OCI-LY1 (cell line): Measurements from ENCODE around the gene IPO4.

Experiments
- H2AFZ ChIP-seq: fragments of 200-600 bp; sonication (generic), shearing (Covaris generic); 2 replicates; pipeline ENCODE4 v1.6.0; 2014; ENCODE audit warnings: antibody characterized with exemption, mild to moderate bottlenecking, low read length
- H3F3A ChIP-seq: fragments of 200-600 bp; sonication (generic), shearing (Covaris generic); 2 replicates; pipeline ENCODE4 v1.6.0; 2014; ENCODE audit warnings: mild to moderate bottlenecking, antibody characterized with exemption, low read length, moderate library complexity; ENCODE audit not compliant: insufficient read depth
- H3K27ac ChIP-seq: fragments of 200-600 bp; sonication (generic); 2 replicates; pipeline ENCODE4 v1.5.1; 2014; ENCODE audit warnings: low read length, mixed run types, mild to moderate bottlenecking, low read depth; ENCODE audit not compliant: poor library complexity, severe bottlenecking
- H3K27me3 ChIP-seq: fragments of 200-600 bp; sonication (generic); 2 replicates; pipeline ENCODE4 v1.6.0; 2014; ENCODE audit warnings: antibody characterized with exemption, mild to moderate bottlenecking, low read length, moderate library complexity; ENCODE audit not compliant: insufficient read depth
- H3K36me3 ChIP-seq: fragments of 200-600 bp; sonication (generic); 2 replicates; pipeline ENCODE4 v1.6.1; 2014; ENCODE audit warnings: mild to moderate bottlenecking, antibody characterized with exemption, low read length, moderate library complexity, mixed read lengths; ENCODE audit not compliant: insufficient read depth
- H3K4me1 ChIP-seq: fragments of 200-600 bp; sonication (generic); 2 replicates; pipeline ENCODE4 v1.5.1; 2014; ENCODE audit warnings: mild to moderate bottlenecking, low read length, moderate library complexity; ENCODE audit not compliant: insufficient read depth, severe bottlenecking
- H3K4me2 ChIP-seq: fragments of 200-600 bp; sonication (generic), shearing (Covaris generic); 2 replicates; pipeline ENCODE4 v1.6.1; 2014; ENCODE audit warnings: low read length
- H3K4me3 ChIP-seq: fragments of 200-600 bp; sonication (generic); 2 replicates; pipeline ENCODE4 v1.5.1; 2014; ENCODE audit warnings: low read length, low read depth, mild to moderate bottlenecking, mixed read lengths; ENCODE audit not compliant: poor library complexity, severe bottlenecking
- H3K79me2 ChIP-seq: fragments of 200-600 bp; shearing (Covaris generic); 2 replicates; pipeline ENCODE4 v1.6.1; 2016; ENCODE audit warnings: mixed run types, low read length, mixed read lengths; ENCODE audit not compliant: insufficient read depth
- H3K9ac ChIP-seq: fragments of 200-600 bp; sonication (generic), shearing (Covaris generic); 2 replicates; pipeline ENCODE4 v1.6.1; 2014; ENCODE audit warnings: mild to moderate bottlenecking, low read length, mixed read lengths
- H3K9me2 ChIP-seq: fragments of 200-600 bp; sonication (generic), shearing (Covaris generic); 2 replicates; pipeline ENCODE4 v1.6.1; 2014; ENCODE audit warnings: low read depth, mild to moderate bottlenecking, low read length, mixed read lengths
- H3K9me3 ChIP-seq: fragments of 200-600 bp; shearing (Covaris generic); 2 replicates; pipeline ENCODE4 v1.6.1; 2014; ENCODE audit warnings: low read length, mixed read lengths
- H4K20me1 ChIP-seq: fragments of 200-600 bp; sonication (generic), shearing (Covaris generic); 2 replicates; pipeline ENCODE4 v1.6.0; 2016; ENCODE audit warnings: mild to moderate bottlenecking, low read length; ENCODE audit not compliant: insufficient read depth
- CTCF ChIP-seq: fragments of 200-600 bp; sonication (generic), shearing (Covaris generic); IDR thresholded peaks from 2 replicates; pipeline ENCODE4 v1.5.1; 2017; ENCODE audit warnings: mild to moderate bottlenecking, antibody characterized with exemption, low read length, moderate library complexity, mixed read lengths
- EZH2 ChIP-seq: fragments of 200-600 bp; sonication (generic), shearing (Covaris generic); IDR thresholded peaks from 2 replicates; pipeline ENCODE4 v1.8.0; 2017; ENCODE audit warnings: borderline replicate concordance, mixed run types, mild to moderate bottlenecking, antibody characterized with exemption, low read length, moderate library complexity, mixed read lengths

IPO4 gene

GRCh38 chr14:24145219-24145618 lies 43.4 kb downstream of the IPO4 start:
- peaks cover 42% of the 10 kb centered on the region for H3K36me3 ChIP-seq
- TF ChIP-seq CTCF, result no peak
- no peak for TF ChIP-seq EZH2
- no peaks in the 10 kb centered on the region for H3K9me2 ChIP-seq
- peaks cover 28% of the 10 kb centered on the region for H3K4me1 ChIP-seq
- peak overlapping the region; percentile 99; the same call in 1 of the 2 replicates for H3K9ac ChIP-seq
- peak overlapping the region; percentile 98 for H3K4me2 ChIP-seq
- H4K20me1 ChIP-seq, result no peaks in the 10 kb centered on the region
- H3K79me2 ChIP-seq, result peaks cover 13% of the 10 kb centered on the region
- H2AFZ ChIP-seq, result no peak overlapping the region
- no peaks in the 10 kb centered on the region for H3K27me3 ChIP-seq
- no peaks in the 10 kb centered on the region for H3K9me3 ChIP-seq
- no peak overlapping the region for H3K27ac ChIP-seq
- no peaks in the 10 kb centered on the region for H3F3A ChIP-seq
- H3K4me3 ChIP-seq, result peak overlapping the region; percentile 97

- Histone ChIP-seq H3F3A (no peaks in the 10 kb centered on the region), H3K9ac (no peak overlapping the region), H3K4me2 (no peak overlapping the region), H3K9me2 (no peaks in the 10 kb centered on the region), H4K20me1 (no peaks in the 10 kb centered on the region), H3K27me3 (no peaks in the 10 kb centered on the region), H2AFZ (no peak overlapping the region), H3K4me3 (no peak overlapping the region), H3K9me3 (no peaks in the 10 kb centered on the region), H3K36me3 (peaks cover 38% of the 10 kb centered on the region), H3K4me1 (peaks cover 33% of the 10 kb centered on the region), H3K27ac (no peak overlapping the region), H3K79me2 (peaks cover 19% of the 10 kb centered on the region)
- TF ChIP-seq CTCF, result no peak
- no peak for TF ChIP-seq EZH2
Observed at GRCh38 chr14:24144451-24144850, 44.2 kb downstream of the IPO4 start.

GRCh38 chr14:24143511-24143910 lies 45.1 kb downstream of the IPO4 start:
- no peaks in the 10 kb centered on the region for H4K20me1 ChIP-seq
- no peak overlapping the region for H2AFZ ChIP-seq
- TF ChIP-seq EZH2 (no peak), CTCF (no peak)
- H3K9me2 ChIP-seq, result no peaks in the 10 kb centered on the region
- no peaks in the 10 kb centered on the region for H3F3A ChIP-seq
- no peaks in the 10 kb centered on the region for H3K27me3 ChIP-seq
- no peaks in the 10 kb centered on the region for H3K9me3 ChIP-seq
- H3K4me2 ChIP-seq, result no peak overlapping the region
- no peak overlapping the region for H3K9ac ChIP-seq
- no peak overlapping the region for H3K4me3 ChIP-seq
- peaks cover 19% of the 10 kb centered on the region for H3K79me2 ChIP-seq
- H3K27ac ChIP-seq, result no peak overlapping the region
- H3K36me3 ChIP-seq, result peaks cover 43% of the 10 kb centered on the region
- peaks cover 37% of the 10 kb centered on the region for H3K4me1 ChIP-seq
